ENCODE measurements around the gene MYH7B. TPM values are rescaled to one million over a fixed set of nuclear protein-coding genes. Genes with fewer than 3 reads are reported as not detected.

The MYH7B gene
- total RNA-seq, 1 donor from 2014 or later, result 83.0 TPM

DNA sequence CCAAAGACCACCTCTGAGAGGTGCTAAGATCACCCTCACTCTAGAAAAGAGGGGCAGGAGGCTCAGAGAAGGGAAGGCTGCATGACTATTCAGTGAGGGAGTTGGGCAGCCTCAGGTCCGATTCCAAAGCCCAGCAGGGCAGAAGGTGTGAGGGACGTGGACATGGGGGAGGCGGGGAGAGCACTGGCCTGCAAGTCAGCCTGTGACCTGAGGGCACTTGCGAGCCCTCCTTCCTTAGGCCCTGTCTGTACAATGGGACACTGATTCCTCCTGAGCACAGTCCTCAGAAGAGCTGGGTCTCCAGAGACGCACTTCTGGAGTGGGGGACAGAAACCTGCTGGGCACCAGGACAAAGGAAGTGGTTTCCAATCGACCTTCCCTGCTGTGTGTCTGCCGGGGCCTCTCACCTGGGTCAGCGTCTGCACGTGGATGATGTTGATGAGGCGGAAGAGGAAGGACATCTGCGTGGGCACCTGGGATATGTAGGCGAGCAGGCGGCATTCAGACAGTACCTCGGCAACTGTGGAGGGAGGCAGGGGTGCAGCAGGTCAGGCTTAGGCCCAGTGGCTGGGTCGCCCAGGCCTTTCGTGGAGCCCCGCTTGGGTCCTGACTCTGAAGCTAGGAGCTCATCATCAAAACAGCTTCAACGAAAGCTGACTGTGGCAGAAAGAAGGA is 48.5 kb downstream of the MYH7B start:
- no peak for DNase-seq (ENCODE audit: low read depth)

DNA sequence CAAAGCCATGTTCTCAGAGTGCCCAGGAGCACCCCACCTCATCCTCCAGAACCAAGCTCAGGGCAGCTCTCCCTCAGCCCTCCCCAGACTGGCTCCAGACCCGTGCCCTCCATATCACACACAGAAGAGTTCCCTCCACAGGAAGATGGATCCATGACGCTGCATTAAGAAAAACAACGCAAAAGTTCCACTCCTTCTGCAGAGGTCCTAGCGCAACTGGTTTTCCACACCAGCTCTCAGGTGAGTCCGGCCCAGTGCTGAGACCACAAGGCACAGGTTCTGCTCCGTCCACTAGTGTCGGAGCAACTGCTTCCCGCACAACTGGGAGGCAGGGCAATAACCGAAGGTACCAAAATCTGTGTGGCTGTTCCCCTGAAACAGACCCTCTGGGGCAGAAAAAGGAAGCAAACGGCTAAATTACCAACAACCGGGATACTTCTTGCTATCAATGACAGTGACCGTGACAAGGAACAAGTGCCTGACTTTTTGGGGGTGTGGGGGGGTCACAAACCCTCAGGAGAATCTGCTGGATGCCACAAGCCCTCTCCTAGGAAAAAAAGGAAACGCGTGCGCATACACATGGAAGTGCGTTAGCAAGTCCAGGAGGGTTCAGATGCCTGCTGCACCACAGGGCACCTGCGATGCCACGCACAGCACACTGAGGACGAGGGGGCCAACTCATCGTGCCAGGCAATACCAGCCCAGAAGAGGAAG is 49.2 kb downstream of the MYH7B start:
- DNase-seq (ENCODE audit: low read depth), result no peak

MicroRNAs encoded within 50 kb of the gene (microRNA counts, 767-probe panel; counts per million panel counts)
- not detected for microRNA hsa-miR-499a-3p
- microRNA hsa-miR-499a-5p, result not detected
- not detected for microRNA hsa-miR-499b-3p
- microRNA hsa-miR-499b-5p, result not detected

Small RNAs within 50 kb of the gene (microRNA-seq; reads per million reads assigned to microRNA genes)
- gene MIR499A (not detected), gene MIR499B (not detected)

Other genes starting within 250 kb of the MYH7B start
- gene NCOA6, start 130.2 kb upstream of the MYH7B start, total RNA-seq, result 8.9 and 10.5 TPM in 2 replicates
- gene GGT7, start 83.0 kb upstream of the MYH7B start, total RNA-seq, result 3.1 and 4.0 TPM in 2 replicates
- 40.4 and 43.6 TPM in 2 replicates for gene ACSS2, start 79.3 kb upstream of the MYH7B start, total RNA-seq
- 79.3 and 83.7 TPM in 2 replicates for gene GSS, start 62 bp upstream of the MYH7B start, total RNA-seq
- 61.0 and 61.9 TPM in 2 replicates for gene TRPC4AP, start 136.9 kb downstream of the MYH7B start, total RNA-seq
- 16.8 and 27.3 TPM in 2 replicates for gene EDEM2, start 191.5 kb downstream of the MYH7B start, total RNA-seq
- gene PROCR, start 216.2 kb downstream of the MYH7B start, total RNA-seq, result 3.5 and 3.6 TPM in 2 replicates